ENCODE measurements around the gene CCDC12.

CCDC12 gene

DNA sequence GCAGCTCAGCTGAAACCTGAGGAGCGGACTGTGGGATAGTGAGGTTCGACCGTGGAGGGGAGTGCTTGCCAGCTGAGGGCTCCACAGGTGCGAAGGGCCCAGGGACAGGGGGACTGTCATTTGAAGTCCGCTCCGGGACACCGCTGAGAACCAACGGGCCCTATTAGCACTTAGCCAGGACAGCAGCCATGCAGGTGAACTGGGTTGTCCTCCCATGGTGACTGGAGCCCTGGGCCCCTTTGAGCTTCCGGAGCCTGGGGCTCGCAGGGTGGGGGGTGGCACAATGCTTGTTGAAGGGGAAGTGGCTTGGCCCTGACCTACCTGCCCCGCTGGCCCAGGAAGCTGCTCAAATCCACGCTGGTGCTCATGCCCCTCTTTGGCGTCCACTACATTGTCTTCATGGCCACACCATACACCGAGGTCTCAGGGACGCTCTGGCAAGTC is 74.3 kb downstream of the CCDC12 start:
- DNase-seq (ENCODE audit: low read depth) = no peak
- TF ChIP-seq POLR2A (IDR thresholded peaks at IDR 0.05; ENCODE audit: extremely low read depth, insufficient read length) = no peak
- no peak for TF ChIP-seq MYC (IDR thresholded peaks at IDR 0.05; ENCODE audit: low read depth, low read length)
- no peak for TF ChIP-seq MAX (IDR thresholded peaks at IDR 0.05; ENCODE audit: low read depth, low read length)
- TF ChIP-seq, protein P1, sequence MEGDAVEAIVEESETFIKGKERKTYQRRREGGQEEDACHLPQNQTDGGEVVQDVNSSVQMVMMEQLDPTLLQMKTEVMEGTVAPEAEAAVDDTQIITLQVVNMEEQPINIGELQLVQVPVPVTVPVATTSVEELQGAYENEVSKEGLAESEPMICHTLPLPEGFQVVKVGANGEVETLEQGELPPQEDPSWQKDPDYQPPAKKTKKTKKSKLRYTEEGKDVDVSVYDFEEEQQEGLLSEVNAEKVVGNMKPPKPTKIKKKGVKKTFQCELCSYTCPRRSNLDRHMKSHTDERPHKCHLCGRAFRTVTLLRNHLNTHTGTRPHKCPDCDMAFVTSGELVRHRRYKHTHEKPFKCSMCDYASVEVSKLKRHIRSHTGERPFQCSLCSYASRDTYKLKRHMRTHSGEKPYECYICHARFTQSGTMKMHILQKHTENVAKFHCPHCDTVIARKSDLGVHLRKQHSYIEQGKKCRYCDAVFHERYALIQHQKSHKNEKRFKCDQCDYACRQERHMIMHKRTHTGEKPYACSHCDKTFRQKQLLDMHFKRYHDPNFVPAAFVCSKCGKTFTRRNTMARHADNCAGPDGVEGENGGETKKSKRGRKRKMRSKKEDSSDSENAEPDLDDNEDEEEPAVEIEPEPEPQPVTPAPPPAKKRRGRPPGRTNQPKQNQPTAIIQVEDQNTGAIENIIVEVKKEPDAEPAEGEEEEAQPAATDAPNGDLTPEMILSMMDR (IDR thresholded peaks at IDR 0.05; ENCODE audit: low read depth, low read length) = no peak

GRCh38 chr3:46901591-46902187 is 74.9 kb downstream of the CCDC12 start:
- TF ChIP-seq, protein P1 (IDR thresholded peaks at IDR 0.05; ENCODE audit: low read depth, low read length) = no peak
- TF ChIP-seq MAX (IDR thresholded peaks at IDR 0.05; ENCODE audit: low read depth, low read length) (no peak), POLR2A (IDR thresholded peaks at IDR 0.05; ENCODE audit: extremely low read depth, insufficient read length) (no peak), MYC (IDR thresholded peaks at IDR 0.05; ENCODE audit: low read depth, low read length) (no peak)
- H3K4me3 ChIP-seq (ENCODE audit: low read depth, low read length) = no peak overlapping the region
- DNase-seq (ENCODE audit: low read depth) = no peak

More for the DNA sequence above, 74.3 kb downstream of the CCDC12 start:
- H3K4me3 ChIP-seq (ENCODE audit: low read depth, low read length) = no peak overlapping the region

GRCh38 chr3:46901061-46901460 is 75.5 kb downstream of the CCDC12 start:
- no peak overlapping the region for H3K4me3 ChIP-seq (ENCODE audit: low read depth, low read length)

GRCh38 chr3:46900356-46900755 is 76.2 kb downstream of the CCDC12 start:
- H3K4me3 ChIP-seq (ENCODE audit: low read depth, low read length) = no peak overlapping the region
- TF ChIP-seq POLR2A (IDR thresholded peaks at IDR 0.05; ENCODE audit: extremely low read depth, insufficient read length) (no peak), MYC (IDR thresholded peaks at IDR 0.05; ENCODE audit: low read depth, low read length) (no peak), MAX (IDR thresholded peaks at IDR 0.05; ENCODE audit: low read depth, low read length) (no peak)
- TF ChIP-seq, protein P1 (IDR thresholded peaks at IDR 0.05; ENCODE audit: low read depth, low read length) = no peak
- no peak for DNase-seq (ENCODE audit: low read depth)

More at GRCh38 chr3:46901061-46901460, 75.5 kb downstream of the CCDC12 start:
- TF ChIP-seq, protein P1 (IDR thresholded peaks at IDR 0.05; ENCODE audit: low read depth, low read length) = no peak
- TF ChIP-seq MAX (IDR thresholded peaks at IDR 0.05; ENCODE audit: low read depth, low read length) (no peak), POLR2A (IDR thresholded peaks at IDR 0.05; ENCODE audit: extremely low read depth, insufficient read length) (no peak), MYC (IDR thresholded peaks at IDR 0.05; ENCODE audit: low read depth, low read length) (no peak)
- no peak for DNase-seq (ENCODE audit: low read depth)

DNA sequence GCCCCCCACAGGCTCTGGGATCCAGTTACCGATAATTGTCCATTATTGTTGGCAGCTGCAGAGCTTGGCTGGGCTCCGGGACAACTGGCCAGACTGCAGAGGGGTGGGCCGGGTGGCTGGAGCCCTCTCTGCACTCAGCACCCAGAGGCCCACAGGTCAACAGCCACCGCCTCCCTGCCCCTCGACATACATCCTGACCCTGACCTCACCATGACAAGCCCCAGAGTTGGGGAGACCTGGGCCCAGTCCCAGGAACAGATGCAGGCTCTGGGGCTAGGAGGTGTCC is 76.6 kb downstream of the CCDC12 start:
- TF ChIP-seq MAX (IDR thresholded peaks at IDR 0.05; ENCODE audit: low read depth, low read length) (no peak), MYC (IDR thresholded peaks at IDR 0.05; ENCODE audit: low read depth, low read length) (no peak), POLR2A (IDR thresholded peaks at IDR 0.05; ENCODE audit: extremely low read depth, insufficient read length) (no peak)
- TF ChIP-seq, protein P1 (IDR thresholded peaks at IDR 0.05; ENCODE audit: low read depth, low read length) = no peak
- no peak overlapping the region for H3K4me3 ChIP-seq (ENCODE audit: low read depth, low read length)
- DNase-seq (ENCODE audit: low read depth) = no peak
